Ishikawa (cell line): ENCODE results near the gene DSCAML1.

Source experiments
- CEBPB ChIP-seq: IDR thresholded peaks from 2 replicates; pipeline ENCODE4 v1.6.1; 2012
- CREB1 ChIP-seq: IDR thresholded peaks from 2 replicates; pipeline ENCODE4 v1.6.1; 2012; ENCODE audit warnings: low read depth
- EGR1 ChIP-seq: IDR thresholded peaks from 2 replicates; pipeline ENCODE4 v1.6.1; 2012
- EP300 ChIP-seq: IDR thresholded peaks from 2 replicates; pipeline ENCODE4 v1.6.1; 2012; ENCODE audit warnings: borderline replicate concordance
- FOXM1 ChIP-seq: IDR thresholded peaks from 2 replicates; pipeline ENCODE4 v1.6.1; 2012; ENCODE audit warnings: low read depth, borderline replicate concordance
- MAX ChIP-seq: IDR thresholded peaks from 2 replicates; pipeline ENCODE4 v1.6.1; 2012
- NFIC ChIP-seq: IDR thresholded peaks from 2 replicates; pipeline ENCODE4 v1.6.1; 2012
- RAD21 ChIP-seq: IDR thresholded peaks from 2 replicates; pipeline ENCODE4 v1.6.1; 2012; ENCODE audit warnings: low read depth
- REST ChIP-seq: IDR thresholded peaks from 2 replicates; pipeline ENCODE4 v1.6.1; 2012; ENCODE audit warnings: low read depth, mild to moderate bottlenecking
- TAF1 ChIP-seq: IDR thresholded peaks from 2 replicates; pipeline ENCODE4 v1.6.1; 2012; ENCODE audit warnings: low read depth, mild to moderate bottlenecking
- TCF12 ChIP-seq: IDR thresholded peaks from 2 replicates; pipeline ENCODE4 v1.6.1; 2012; ENCODE audit warnings: low read depth
- TEAD4 ChIP-seq: IDR thresholded peaks from 2 replicates; pipeline ENCODE4 v1.6.1; 2012
- YY1 ChIP-seq: IDR thresholded peaks from 2 replicates; pipeline ENCODE4 v1.6.1; 2012; ENCODE audit warnings: low read depth
- ZBTB7A ChIP-seq: IDR thresholded peaks from 2 replicates; pipeline ENCODE4 v1.6.1; 2012; ENCODE audit warnings: low read depth
- TF ChIP-seq, protein P1 (sequence below): IDR thresholded peaks from 2 replicates; pipeline ENCODE4 v1.6.1; 2012

DSCAML1 gene

GRCh38 chr11:117649296-117650055 is 147.5 kb downstream of the DSCAML1 start:
- TF ChIP-seq YY1: no peak
- TF ChIP-seq CREB1: no peak
- TF ChIP-seq EGR1: no peak
- TF ChIP-seq FOXM1: no peak
- TF ChIP-seq TCF12: no peak
- no peak for TF ChIP-seq NFIC

DNA sequence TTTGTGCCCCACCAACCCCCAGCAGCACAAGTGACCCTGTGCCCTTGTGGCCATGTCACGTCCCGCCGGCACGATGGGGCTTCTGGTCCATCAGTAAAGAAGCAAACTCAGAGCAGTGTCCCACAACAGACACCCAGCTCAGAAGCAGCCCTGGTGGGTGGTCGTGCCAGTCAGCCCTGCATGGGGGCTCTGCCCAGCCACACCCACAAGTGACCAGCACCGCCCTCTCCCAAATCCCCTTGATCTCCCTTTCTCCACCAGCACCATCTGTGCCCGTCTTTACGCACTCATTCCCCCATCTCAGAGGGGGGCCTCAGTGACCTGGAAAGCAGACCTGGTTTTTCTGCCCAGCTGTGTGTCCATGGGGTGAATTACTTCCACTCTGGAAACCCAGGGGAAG is 149.1 kb downstream of the DSCAML1 start:
- no peak for TF ChIP-seq YY1
- TF ChIP-seq EGR1: no peak
- TF ChIP-seq REST: no peak
- TF ChIP-seq CEBPB: no peak
- TF ChIP-seq, protein P1, sequence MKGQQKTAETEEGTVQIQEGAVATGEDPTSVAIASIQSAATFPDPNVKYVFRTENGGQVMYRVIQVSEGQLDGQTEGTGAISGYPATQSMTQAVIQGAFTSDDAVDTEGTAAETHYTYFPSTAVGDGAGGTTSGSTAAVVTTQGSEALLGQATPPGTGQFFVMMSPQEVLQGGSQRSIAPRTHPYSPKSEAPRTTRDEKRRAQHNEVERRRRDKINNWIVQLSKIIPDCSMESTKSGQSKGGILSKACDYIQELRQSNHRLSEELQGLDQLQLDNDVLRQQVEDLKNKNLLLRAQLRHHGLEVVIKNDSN: no peak
- no peak for TF ChIP-seq NFIC
- TF ChIP-seq TAF1: no peak
- TF ChIP-seq TCF12: no peak
- no peak for TF ChIP-seq EP300
- TF ChIP-seq TEAD4: no peak
- no peak for TF ChIP-seq MAX
- TF ChIP-seq CREB1: no peak
- no peak for TF ChIP-seq ZBTB7A
- no peak for TF ChIP-seq FOXM1

DNA sequence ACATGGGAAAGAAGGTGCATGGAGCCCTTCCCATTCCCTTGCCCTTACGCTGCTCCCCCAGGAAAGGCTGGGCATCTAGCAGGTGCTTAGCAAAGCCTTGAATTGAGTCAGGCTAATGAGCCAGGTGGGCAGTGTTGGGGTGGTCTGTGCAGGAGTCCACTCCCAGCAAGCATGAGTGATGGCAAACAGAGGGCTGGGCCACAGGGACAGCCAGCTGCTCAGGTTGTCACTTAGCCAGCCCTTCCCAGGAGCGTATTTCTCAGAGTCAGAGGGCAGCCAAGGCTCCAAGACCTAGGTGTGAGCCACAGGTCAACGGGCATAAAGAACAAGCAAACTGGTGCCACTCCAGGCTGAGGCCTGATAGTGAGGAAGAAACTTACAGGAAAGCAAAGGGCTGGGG is 149.8 kb downstream of the DSCAML1 start:
- no peak for TF ChIP-seq ZBTB7A
- no peak for TF ChIP-seq TEAD4
- no peak for TF ChIP-seq EP300

DNA sequence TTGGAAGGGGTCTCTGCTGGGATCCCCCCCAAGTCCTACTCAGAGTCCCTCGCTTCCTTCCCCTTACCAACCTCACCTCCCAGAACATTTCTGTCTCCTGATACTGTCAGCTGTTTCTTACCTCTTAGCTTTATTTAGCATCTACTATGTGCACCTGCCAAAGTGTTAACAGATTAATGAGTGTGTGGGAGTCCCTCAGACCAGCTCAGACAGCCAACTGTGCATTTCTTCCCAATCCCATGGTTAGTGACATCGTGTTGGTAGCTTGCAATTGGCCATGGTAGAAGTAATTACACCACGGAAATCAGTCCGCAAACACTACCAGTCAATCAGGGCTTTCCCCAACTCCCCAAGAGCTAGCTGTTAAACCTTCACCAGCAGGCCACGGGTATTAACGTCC is 150.6 kb downstream of the DSCAML1 start:
- TF ChIP-seq, protein P1: no peak
- TF ChIP-seq MAX: no peak
- TF ChIP-seq ZBTB7A: no peak
- no peak for TF ChIP-seq CREB1
- TF ChIP-seq TCF12: no peak
- TF ChIP-seq CEBPB: no peak
- no peak for TF ChIP-seq NFIC
- no peak for TF ChIP-seq EP300
- no peak for TF ChIP-seq REST
- TF ChIP-seq RAD21: no peak
- TF ChIP-seq EGR1: no peak

- no peak for TF ChIP-seq YY1
- TF ChIP-seq RAD21: no peak
- TF ChIP-seq EP300: no peak
- no peak for TF ChIP-seq ZBTB7A
- TF ChIP-seq TEAD4: no peak
- TF ChIP-seq, protein P1: no peak
- TF ChIP-seq TAF1: no peak
- TF ChIP-seq NFIC: no peak
- TF ChIP-seq CEBPB: no peak
- TF ChIP-seq CREB1: no peak
- TF ChIP-seq MAX: no peak
- no peak for TF ChIP-seq REST
- TF ChIP-seq EGR1: no peak
- no peak for TF ChIP-seq TCF12
- no peak for TF ChIP-seq FOXM1
These were observed 152.4 kb downstream of the DSCAML1 start for GRCh38 chr11:117644403-117645155.
